Neural cell (in vitro differentiated cells): ENCODE results near the gene NDFIP2. TPM values are rescaled to one million over a fixed set of nuclear protein-coding genes. Genes with fewer than 3 reads are reported as not detected.

Experiments used
- H2AFZ ChIP-seq: fragments of 200-600, 300-800 bp; sonication (generic), shearing (Covaris generic); 2 replicates; pipeline ENCODE4 v1.6.0; 2014; ENCODE audit warnings: low read depth, mild to moderate bottlenecking, antibody characterized with exemption, low read length, moderate library complexity
- H3F3A ChIP-seq: fragments of 200-600 bp; shearing (Covaris generic); 2 replicates; pipeline ENCODE4 v1.6.1; 2016; ENCODE audit warnings: mild to moderate bottlenecking, moderate library complexity, mixed read lengths, antibody characterized with exemption, low read length; ENCODE audit not compliant: insufficient read depth, poor library complexity, severe bottlenecking
- H3K27ac ChIP-seq: fragments of 200-600, 300-800 bp; sonication (generic), shearing (Covaris generic); 2 replicates; pipeline ENCODE4 v1.5.1; 2014; ENCODE audit warnings: mild to moderate bottlenecking, low read length, moderate library complexity
- H3K27me3 ChIP-seq: fragments of 300-800, 200-600 bp; sonication (generic), shearing (Covaris generic); 2 replicates; pipeline ENCODE4 v1.6.0; 2014; ENCODE audit warnings: mild to moderate bottlenecking, low read depth, low read length, moderate library complexity; ENCODE audit not compliant: insufficient read depth
- H3K36me3 ChIP-seq: fragments of 300-800, 200-600 bp; sonication (generic), shearing (Covaris generic); 2 replicates; pipeline ENCODE4 v1.5.1; 2014; ENCODE audit warnings: mild to moderate bottlenecking, antibody characterized with exemption, low read length, moderate library complexity; ENCODE audit not compliant: insufficient read depth
- H3K4me2 ChIP-seq: fragments of 300-800, 200-600 bp; sonication (generic), shearing (Covaris generic); 2 replicates; pipeline ENCODE4 v1.6.0; 2014; ENCODE audit warnings: mild to moderate bottlenecking, low read length
- H3K4me3 ChIP-seq: fragments of 300-800, 200-600 bp; sonication (generic), shearing (Covaris generic); 2 replicates; pipeline ENCODE4 v1.5.1; 2014; ENCODE audit warnings: mild to moderate bottlenecking, low read length, moderate library complexity
- H3K79me2 ChIP-seq: fragments of 200-600 bp; shearing (Covaris generic); replicated peaks from 2 replicates; pipeline ENCODE4 v1.6.0; 2014; ENCODE audit warnings: mild to moderate bottlenecking, low read length, moderate library complexity; ENCODE audit not compliant: insufficient read depth
- H3K9ac ChIP-seq: fragments of 300-800, 200-600 bp; sonication (generic), shearing (Covaris generic); 2 replicates; pipeline ENCODE4 v1.6.1; 2016; ENCODE audit warnings: mild to moderate bottlenecking, low read length, mixed read lengths
- H3K9me2 ChIP-seq: fragments of 200-600 bp; shearing (Covaris generic); 2 replicates; pipeline ENCODE4 v1.6.1; 2016; ENCODE audit warnings: mild to moderate bottlenecking, low read length, mixed read lengths; ENCODE audit not compliant: insufficient read depth
- H3K9me3 ChIP-seq: fragments of 200-600, 300-800 bp; sonication (generic), shearing (Covaris generic); 2 replicates; pipeline ENCODE4 v1.6.1; 2016; ENCODE audit warnings: mild to moderate bottlenecking, mixed run types, low read length, moderate library complexity, mixed read lengths
- H4K20me1 ChIP-seq: fragments of 200-600 bp; shearing (Covaris generic); 2 replicates; pipeline ENCODE4 v1.6.1; 2016; ENCODE audit warnings: mild to moderate bottlenecking, mixed run types; ENCODE audit not compliant: insufficient read depth
- CTCF ChIP-seq: fragments of 450-650 bp; IDR thresholded peaks from 2 replicates; pipeline ENCODE4 v1.5.1; 2014; ENCODE audit warnings: antibody characterized with exemption, mild to moderate bottlenecking, moderate library complexity; ENCODE audit not compliant: poor library complexity, severe bottlenecking
- EP300 ChIP-seq: fragments of 450-650 bp; conservative IDR thresholded peaks from 2 replicates; pipeline ENCODE4 v1.6.1; 2014; ENCODE audit warnings: antibody characterized with exemption, mild to moderate bottlenecking, moderate library complexity; ENCODE audit not compliant: poor library complexity, severe bottlenecking
- EZH2 ChIP-seq: fragments of 200-600, 300-800 bp; shearing (Covaris generic), sonication (generic); IDR thresholded peaks from 2 replicates; pipeline ENCODE4 v1.6.1; 2014; ENCODE audit warnings: antibody characterized with exemption, low read length, borderline replicate concordance, mild to moderate bottlenecking; ENCODE audit not compliant: insufficient read depth, poor library complexity, severe bottlenecking
- MXI1 ChIP-seq: fragments of 450-650 bp; conservative IDR thresholded peaks from 2 replicates; pipeline ENCODE4 v1.6.1; 2014; ENCODE audit warnings: antibody characterized with exemption, mild to moderate bottlenecking; ENCODE audit not compliant: poor library complexity, severe bottlenecking
- POLR2AphosphoS5 ChIP-seq: IDR thresholded peaks from 2 replicates; pipeline ENCODE4 v1.6.1; 2012
- RAD21 ChIP-seq: fragments of 450-650 bp; conservative IDR thresholded peaks from 2 replicates; pipeline ENCODE4 v1.6.1; 2014; ENCODE audit warnings: antibody characterized with exemption, mild to moderate bottlenecking, moderate library complexity
- REST ChIP-seq: IDR thresholded peaks from 2 replicates; pipeline ENCODE4 v1.6.1; 2012; ENCODE audit warnings: borderline replicate concordance
- SMC3 ChIP-seq: fragments of 450-650 bp; conservative IDR thresholded peaks from 2 replicates; pipeline ENCODE4 v1.6.1; 2014; ENCODE audit warnings: antibody characterized with exemption, mild to moderate bottlenecking, moderate library complexity; ENCODE audit not compliant: poor library complexity
- TAF1 ChIP-seq: IDR thresholded peaks from 2 replicates; pipeline ENCODE4 v1.6.1; 2012; ENCODE audit warnings: low read depth
- polyA plus RNA-seq: library from polyadenylated mRNA; depleted of rRNA; stranded (reverse); fragments of >200 nt; gene quantifications from 2 replicates; pipeline ENCODE4 v1.2.3, GENCODE V29; 2014

Gene NDFIP2
- polyA plus RNA-seq, 1 donor from 2014 or later, result 41.2 TPM

- Histone ChIP-seq H3K36me3 (no peaks in the 10 kb centered on the region), H2AFZ (no peak overlapping the region), H3K27me3 (no peaks in the 10 kb centered on the region), H3K9me3 (no peaks in the 10 kb centered on the region), H3K79me2 (no peaks in the 10 kb centered on the region), H3K4me2 (no peak overlapping the region), H3K27ac (no peak overlapping the region), H4K20me1 (no peaks in the 10 kb centered on the region), H3K4me3 (no peak overlapping the region), H3K9ac (no peak overlapping the region), H3K9me2 (no peaks in the 10 kb centered on the region), H3F3A (no peaks in the 10 kb centered on the region)
- no peak for TF ChIP-seq MXI1
- TF ChIP-seq POLR2AphosphoS5, result no peak
- TF ChIP-seq SMC3, result no peak
- TF ChIP-seq EP300, result no peak
These were observed 10.3 kb upstream of the NDFIP2 start for GRCh38 chr13:79470666-79471065.

GRCh38 chr13:79475569-79475968 lies 5.4 kb upstream of the NDFIP2 start:
- no peak overlapping the region for H2AFZ ChIP-seq
- H3K79me2 ChIP-seq, result no peaks in the 10 kb centered on the region
- H3K36me3 ChIP-seq, result no peaks in the 10 kb centered on the region
- H3K9me3 ChIP-seq, result no peaks in the 10 kb centered on the region
- H4K20me1 ChIP-seq, result no peaks in the 10 kb centered on the region
- H3K9ac ChIP-seq, result no peak overlapping the region
- H3K27me3 ChIP-seq, result no peaks in the 10 kb centered on the region
- no peaks in the 10 kb centered on the region for H3F3A ChIP-seq
- TF ChIP-seq EZH2 (no peak), REST (no peak), TAF1 (no peak)
- no peak overlapping the region for H3K4me3 ChIP-seq
- H3K27ac ChIP-seq, result no peak overlapping the region
- H3K9me2 ChIP-seq, result no peaks in the 10 kb centered on the region
- H3K4me2 ChIP-seq, result no peak overlapping the region

- no peak overlapping the region for H2AFZ ChIP-seq
- no peak overlapping the region for H3K27ac ChIP-seq
- no peaks in the 10 kb centered on the region for H3K9me2 ChIP-seq
- H3K79me2 ChIP-seq, result no peaks in the 10 kb centered on the region
- H3K36me3 ChIP-seq, result no peaks in the 10 kb centered on the region
- no peak overlapping the region for H3K4me3 ChIP-seq
- H4K20me1 ChIP-seq, result no peaks in the 10 kb centered on the region
- H3K9me3 ChIP-seq, result no peaks in the 10 kb centered on the region
- no peak overlapping the region for H3K4me2 ChIP-seq
- no peaks in the 10 kb centered on the region for H3F3A ChIP-seq
- no peak overlapping the region for H3K9ac ChIP-seq
- no peaks in the 10 kb centered on the region for H3K27me3 ChIP-seq
- TF ChIP-seq EZH2, result no peak
These were observed 3.0 kb upstream of the NDFIP2 start for GRCh38 chr13:79477968-79478367.

- Histone ChIP-seq H3K27me3 (no peaks in the 10 kb centered on the region), H3K4me3 (no peak overlapping the region), H2AFZ (no peak overlapping the region), H4K20me1 (no peaks in the 10 kb centered on the region), H3K36me3 (no peaks in the 10 kb centered on the region), H3F3A (no peaks in the 10 kb centered on the region), H3K79me2 (peaks cover 4% of the 10 kb centered on the region), H3K9me2 (no peaks in the 10 kb centered on the region), H3K9ac (no peak overlapping the region), H3K9me3 (no peaks in the 10 kb centered on the region), H3K27ac (no peak overlapping the region), H3K4me2 (no peak overlapping the region)
- TF ChIP-seq POLR2AphosphoS5 (no peak), SMC3 (no peak), CTCF (no peak), TAF1 (no peak), RAD21 (no peak), EP300 (no peak), EZH2 (no peak), REST (no peak), MXI1 (no peak)
These were observed 1.1 kb upstream of the NDFIP2 start for GRCh38 chr13:79479882-79480281.
